D721Med (cell line): ENCODE measurements around the gene GOSR1.
"Not testable (repeated sequence)": the region's sequence is repeated elsewhere in the genome, so short reads cannot be mapped to it uniquely, and the experiment has no call there.

Experiments
- DNase-seq: peaks from one replicate; pipeline ENCODE4 v3.0.0; 2011; ENCODE audit warnings: low spot score; ENCODE audit not compliant: insufficient read length
- FAIRE-seq: peaks from 2 replicates; lab custom pipeline; 2011; peaks lifted over from hg19 to GRCh38; lab: Jason Lieb, UNC
- CTCF ChIP-seq: IDR thresholded peaks from 2 replicates; pipeline ENCODE4 v1.5.1; 2012; ENCODE audit warnings: mild to moderate bottlenecking, control low read depth; ENCODE audit not compliant: insufficient read depth; ENCODE audit errors: missing control alignments

The GOSR1 gene

GRCh38 chr17:30573603-30574175, 96.5 kb downstream of the GOSR1 start:
- TF ChIP-seq CTCF = no peak
- no peak for DNase-seq
- FAIRE-seq = no peak

GRCh38 chr17:30574309-30574708, 97.1 kb downstream of the GOSR1 start:
- DNase-seq, FAIRE-seq: not testable (repeated sequence)

- not testable (repeated sequence) for FAIRE-seq, DNase-seq
Measured at GRCh38 chr17:30574806-30575205, 97.6 kb downstream of the GOSR1 start.

- DNase-seq, FAIRE-seq: not testable (repeated sequence)
Measured at GRCh38 chr17:30575648-30576325, 98.6 kb downstream of the GOSR1 start.

GRCh38 chr17:30576326-30576861, 99.2 kb downstream of the GOSR1 start:
- TF ChIP-seq CTCF = no peak
- FAIRE-seq = no peak
- DNase-seq = no peak
